Uterus (tissue), 4 donors: ENCODE results near the gene CRACDL. TPM values are rescaled to one million over a fixed set of nuclear protein-coding genes. Genes with fewer than 3 reads are reported as not detected.

Experiments used
- DNase-seq, 2 donors: peaks; one replicate each; pipeline ENCODE4 v3.0.0-alpha.2; 2019 to 2020
- H3K27ac ChIP-seq, 2 donors: fragments of 200-600 bp; sonication (generic); 1 replicate in 1 of 2; 2 replicates in 1 of 2; pipeline ENCODE4 v1.5.1; 2016 to 2018
- H3K27me3 ChIP-seq, 2 donors: fragments of 200-600 bp; sonication (generic); one replicate each; pipeline ENCODE4 v1.5.1; 2018 to 2019; ENCODE audit warnings: control low read depth in 1 of 2
- H3K36me3 ChIP-seq, 2 donors: fragments of 200-600 bp; sonication (generic); one replicate each; pipeline ENCODE4 v1.5.1; 2019; ENCODE audit warnings: control low read depth in 1 of 2
- H3K4me1 ChIP-seq, 2 donors: fragments of 200-600 bp; sonication (generic); one replicate each; pipeline ENCODE4 v1.5.1; 2018 to 2019; ENCODE audit warnings: control low read depth in 1 of 2
- H3K4me3 ChIP-seq, 2 donors: fragments of 200-600 bp; sonication (generic); 1 replicate in 1 of 2; 2 replicates in 1 of 2; pipeline ENCODE4 v1.5.1; 2018 to 2019; ENCODE audit warnings: mild to moderate bottlenecking in 1 of 2
- H3K9me3 ChIP-seq, 2 donors: fragments of 200-600 bp; sonication (generic); one replicate each; pipeline ENCODE4 v1.5.1; 2019; ENCODE audit warnings: control low read depth in 1 of 2
- CTCF ChIP-seq, 4 experiments: fragments of 200-600 bp in 2 of 4; fragments of 450-650 bp in 2 of 4; sonication (generic) in 2 of 4; IDR thresholded peaks; one replicate each; pipeline ENCODE4 v1.5.1; 2016 to 2019; ENCODE audit warnings: antibody characterized with exemption in 4 of 4, mild to moderate bottlenecking in 2 of 4, moderate library complexity in 1 of 4
- POLR2A ChIP-seq, 2 donors: fragments of 450-650 bp; IDR thresholded peaks; one replicate each; pipeline ENCODE4 v1.6.1; 2016; ENCODE audit warnings: antibody characterized with exemption in 2 of 2, mild to moderate bottlenecking in 1 of 2, moderate library complexity in 1 of 2
- intact Hi-C: fragments of 100-400 bp; cut with DNase I; formaldehyde crosslinking; loops from one replicate; pipeline ENCODE4 v1.15.1; 2023; ENCODE audit warnings: low total_unique reads
- total RNA-seq, 4 donors: library from RNA; depleted of rRNA in 3 of 4; stranded (reverse); fragments of >200 nt in 3 of 4; gene quantifications; one replicate each; pipeline versions ENCODE4 v1.1.0 to v1.2.4, GENCODE V29; 2014 to 2023
- donor health status: DM: yes; HTN: yes; CAD: no.

The CRACDL gene
- total RNA-seq, 4 donors from 2014 or later: 1.5 to 14.6 (median 6.1) TPM

GRCh38 chr2:98893911-98894321, 42.1 kb downstream of the CRACDL start:
- Histone ChIP-seq H3K36me3 (no peaks in the 10 kb centered on the region), H3K9me3 (no peaks in the 10 kb centered on the region), H3K27ac (no peak overlapping the region), H3K27me3 (no peaks in the 10 kb centered on the region), H3K4me3 (no peak overlapping the region), H3K4me1 (no peaks in the 10 kb centered on the region)
- no peak for DNase-seq
- TF ChIP-seq POLR2A (IDR thresholded peaks at IDR 0.05) (no peak), CTCF (IDR thresholded peaks at IDR 0.05) (no peak)
- intact Hi-C loops: no loop called here

- no peak overlapping the region for H3K27ac ChIP-seq
- H3K36me3 ChIP-seq: no peaks in the 10 kb centered on the region
- intact Hi-C loops: no loop called here
- H3K4me3 ChIP-seq: no peak overlapping the region
- DNase-seq: no peak
- TF ChIP-seq CTCF (IDR thresholded peaks at IDR 0.05): no peak
- no peak for TF ChIP-seq POLR2A (IDR thresholded peaks at IDR 0.05)
- no peaks in the 10 kb centered on the region for H3K27me3 ChIP-seq
- H3K9me3 ChIP-seq: no peaks in the 10 kb centered on the region
- H3K4me1 ChIP-seq: no peaks in the 10 kb centered on the region
These were observed 43.2 kb downstream of the CRACDL start for GRCh38 chr2:98892871-98893270.

DNA sequence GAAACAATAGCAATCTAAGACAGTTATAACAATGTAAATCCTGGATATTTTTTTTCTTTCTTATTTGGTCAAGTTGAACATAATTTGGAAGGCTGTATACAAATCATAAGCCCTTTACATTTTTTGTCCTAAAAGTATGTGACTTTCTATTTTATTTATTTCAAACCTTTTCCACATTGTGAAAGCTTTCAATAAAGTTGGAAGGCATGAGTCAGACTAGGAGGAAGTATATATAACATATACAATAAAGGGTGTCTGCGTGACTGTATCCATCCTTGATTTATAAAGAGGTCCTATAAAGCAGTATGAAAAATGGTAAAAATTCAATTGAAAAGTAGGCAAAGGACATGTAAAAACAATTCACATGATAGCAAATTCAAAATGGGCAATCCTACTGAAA, 44.4 kb downstream of the CRACDL start:
- TF ChIP-seq POLR2A (IDR thresholded peaks at IDR 0.05): no peak
- TF ChIP-seq CTCF (IDR thresholded peaks at IDR 0.05): no peak
- H3K9me3 ChIP-seq: no peaks in the 10 kb centered on the region
- H3K27ac ChIP-seq: no peak overlapping the region
- H3K27me3 ChIP-seq: no peaks in the 10 kb centered on the region
- H3K36me3 ChIP-seq: no peaks in the 10 kb centered on the region
- H3K4me3 ChIP-seq: no peak overlapping the region
- H3K4me1 ChIP-seq: no peaks in the 10 kb centered on the region
- DNase-seq: no peak
- intact Hi-C loops: no loop called here

GRCh38 chr2:98886066-98886554, 49.9 kb downstream of the CRACDL start:
- no peak overlapping the region for H3K27ac ChIP-seq
- H3K27me3 ChIP-seq: no peaks in the 10 kb centered on the region
- intact Hi-C loops: no loop called here
- no peak overlapping the region for H3K4me3 ChIP-seq
- no peaks in the 10 kb centered on the region for H3K4me1 ChIP-seq
- H3K36me3 ChIP-seq: no peaks in the 10 kb centered on the region
- H3K9me3 ChIP-seq: no peaks in the 10 kb centered on the region
- TF ChIP-seq CTCF (IDR thresholded peaks at IDR 0.05) (no peak), POLR2A (IDR thresholded peaks at IDR 0.05) (no peak)
- DNase-seq: no peak

DNA sequence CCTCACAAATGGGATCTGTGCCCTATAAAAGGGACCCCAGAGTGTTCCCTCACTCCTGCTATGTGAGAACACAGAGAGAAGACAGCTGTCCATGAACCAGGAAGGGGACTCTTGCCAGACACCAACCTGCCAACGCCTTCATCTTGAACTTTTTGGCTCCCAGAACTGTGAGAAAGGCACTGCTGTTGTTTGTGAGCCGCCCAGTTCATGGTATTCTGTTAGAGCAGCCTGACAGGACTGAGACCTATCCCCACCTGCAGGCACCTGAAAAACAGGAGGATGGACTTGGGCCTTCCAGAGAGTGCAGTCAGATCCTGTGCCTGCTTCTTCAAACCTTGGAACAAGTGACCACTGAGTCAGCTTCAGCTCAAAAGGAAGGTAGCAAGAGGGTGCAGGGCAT, 51.4 kb downstream of the CRACDL start:
- Histone ChIP-seq H3K27me3 (no peaks in the 10 kb centered on the region), H3K36me3 (no peaks in the 10 kb centered on the region), H3K4me3 (no peak overlapping the region), H3K27ac (no peak overlapping the region), H3K4me1 (no peaks in the 10 kb centered on the region), H3K9me3 (no peaks in the 10 kb centered on the region)
- no peak for DNase-seq
- intact Hi-C loops: no loop called here
- no peak for TF ChIP-seq CTCF (IDR thresholded peaks at IDR 0.05)
- no peak for TF ChIP-seq POLR2A (IDR thresholded peaks at IDR 0.05)
